HG02798 (cell line): Measurements from ENCODE around the gene RHEX.

Experiments
- ATAC-seq: cut with Tn5 transposase; IDR thresholded peaks from one replicate; pipeline ENCODE4 v1.9.1; 2021; ENCODE audit warnings: mild to moderate bottlenecking; ENCODE audit not compliant: unreplicated experiment, poor library complexity

Gene RHEX

DNA sequence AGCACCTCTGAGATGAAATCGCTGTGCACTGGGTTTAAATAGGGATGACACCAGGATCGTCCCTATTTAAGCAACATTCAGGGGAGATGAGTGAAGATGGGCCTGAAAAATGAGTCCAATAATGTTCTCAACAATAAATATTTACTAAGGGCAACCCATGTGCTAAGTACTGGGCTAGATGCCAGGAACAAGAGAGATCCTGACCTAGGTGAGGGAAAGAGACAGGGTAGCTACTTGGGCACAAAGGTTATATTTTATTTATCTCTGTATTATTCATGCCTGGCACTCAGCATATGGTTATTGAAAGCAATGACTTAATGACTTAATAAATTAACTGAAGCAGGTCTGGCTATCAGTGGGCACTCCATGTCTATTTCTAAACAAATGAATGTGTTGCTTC, 91.6 kb downstream of the RHEX start:
- no peak for ATAC-seq

DNA sequence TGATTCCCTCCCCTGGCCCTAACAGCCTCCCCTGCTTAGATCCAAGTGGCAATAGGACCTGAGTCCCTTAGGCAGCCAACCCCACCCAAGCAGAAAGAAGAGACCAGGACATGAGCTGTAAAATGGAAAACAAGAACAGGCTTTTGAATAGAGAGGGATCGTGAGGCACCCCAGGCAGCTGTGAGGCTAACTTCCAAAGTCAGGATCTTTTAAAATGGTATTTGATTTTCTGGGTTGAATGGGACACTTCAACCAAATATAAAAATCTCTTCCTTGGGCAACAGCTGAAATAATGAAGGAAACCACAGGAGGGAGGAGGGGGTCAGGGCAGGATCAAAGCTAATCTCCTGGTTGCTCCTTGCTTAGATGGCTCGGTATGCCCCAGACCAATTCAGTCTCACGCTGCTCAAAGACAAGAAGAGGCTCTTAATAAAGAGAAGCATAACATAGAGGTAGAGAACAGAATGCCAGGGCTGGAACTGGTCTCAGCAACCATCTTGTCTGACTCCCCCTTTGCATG, 92.9 kb downstream of the RHEX start:
- ATAC-seq, result no peak
